Upper lobe of left lung (tissue), 4 donors: ENCODE measurements around the gene IL2.

ENCODE experiments used
- EP300 ChIP-seq, 4 donors: sonication (generic); formaldehyde crosslinking; IDR thresholded peaks; one replicate each; pipeline ENCODE4 v1.5.1; 2017; ENCODE audit warnings: antibody characterized with exemption in 4 of 4, control low read depth in 2 of 4
- POLR2A ChIP-seq, 4 donors: fragments of 450-650 bp; IDR thresholded peaks; one replicate each; pipeline ENCODE4 v1.5.1; 2016 to 2017; ENCODE audit warnings: antibody characterized with exemption in 4 of 4, mild to moderate bottlenecking in 2 of 4
- TF ChIP-seq, protein P1 (sequence below), 6 experiments: fragments of 450-650 bp in 4 of 6; fragments of 200-600 bp in 2 of 6; sonication (generic) in 2 of 6; IDR thresholded peaks; one replicate each; pipeline ENCODE4 v1.5.1; 2016 to 2019; ENCODE audit warnings: antibody characterized with exemption in 6 of 6

DNA sequence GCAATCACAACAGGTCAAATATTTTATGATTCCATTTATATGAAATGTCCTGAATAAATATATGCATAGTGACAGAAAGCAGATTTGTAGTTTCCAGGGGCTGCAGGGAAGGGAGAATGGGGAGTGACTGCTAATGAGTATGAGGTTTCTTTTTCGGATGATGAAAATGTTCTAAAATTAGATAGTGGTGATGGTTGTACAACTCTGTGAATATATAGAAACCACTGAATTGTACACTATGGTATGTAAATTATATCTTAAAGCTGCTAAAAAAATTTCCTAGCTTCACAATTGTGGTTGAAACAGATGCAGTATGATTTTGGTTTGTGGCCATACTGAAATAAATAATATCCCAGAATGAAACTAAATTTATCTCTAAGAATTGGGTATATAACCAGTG is 12.9 kb upstream of the IL2 start:
- TF ChIP-seq, protein P1, sequence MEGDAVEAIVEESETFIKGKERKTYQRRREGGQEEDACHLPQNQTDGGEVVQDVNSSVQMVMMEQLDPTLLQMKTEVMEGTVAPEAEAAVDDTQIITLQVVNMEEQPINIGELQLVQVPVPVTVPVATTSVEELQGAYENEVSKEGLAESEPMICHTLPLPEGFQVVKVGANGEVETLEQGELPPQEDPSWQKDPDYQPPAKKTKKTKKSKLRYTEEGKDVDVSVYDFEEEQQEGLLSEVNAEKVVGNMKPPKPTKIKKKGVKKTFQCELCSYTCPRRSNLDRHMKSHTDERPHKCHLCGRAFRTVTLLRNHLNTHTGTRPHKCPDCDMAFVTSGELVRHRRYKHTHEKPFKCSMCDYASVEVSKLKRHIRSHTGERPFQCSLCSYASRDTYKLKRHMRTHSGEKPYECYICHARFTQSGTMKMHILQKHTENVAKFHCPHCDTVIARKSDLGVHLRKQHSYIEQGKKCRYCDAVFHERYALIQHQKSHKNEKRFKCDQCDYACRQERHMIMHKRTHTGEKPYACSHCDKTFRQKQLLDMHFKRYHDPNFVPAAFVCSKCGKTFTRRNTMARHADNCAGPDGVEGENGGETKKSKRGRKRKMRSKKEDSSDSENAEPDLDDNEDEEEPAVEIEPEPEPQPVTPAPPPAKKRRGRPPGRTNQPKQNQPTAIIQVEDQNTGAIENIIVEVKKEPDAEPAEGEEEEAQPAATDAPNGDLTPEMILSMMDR (IDR thresholded peaks at IDR 0.05) = no peak
- TF ChIP-seq POLR2A (IDR thresholded peaks at IDR 0.05) (no peak), EP300 (IDR thresholded peaks at IDR 0.05) (no peak)
